Cerebellar cortex (tissue), 1 donor: ENCODE results near the gene GNAQ.

ENCODE experiments used
- DNase-seq: peaks from one replicate; pipeline ENCODE4 v3.0.0-alpha.2; 2015; ENCODE audit warnings: low spot score

The GNAQ gene

DNA sequence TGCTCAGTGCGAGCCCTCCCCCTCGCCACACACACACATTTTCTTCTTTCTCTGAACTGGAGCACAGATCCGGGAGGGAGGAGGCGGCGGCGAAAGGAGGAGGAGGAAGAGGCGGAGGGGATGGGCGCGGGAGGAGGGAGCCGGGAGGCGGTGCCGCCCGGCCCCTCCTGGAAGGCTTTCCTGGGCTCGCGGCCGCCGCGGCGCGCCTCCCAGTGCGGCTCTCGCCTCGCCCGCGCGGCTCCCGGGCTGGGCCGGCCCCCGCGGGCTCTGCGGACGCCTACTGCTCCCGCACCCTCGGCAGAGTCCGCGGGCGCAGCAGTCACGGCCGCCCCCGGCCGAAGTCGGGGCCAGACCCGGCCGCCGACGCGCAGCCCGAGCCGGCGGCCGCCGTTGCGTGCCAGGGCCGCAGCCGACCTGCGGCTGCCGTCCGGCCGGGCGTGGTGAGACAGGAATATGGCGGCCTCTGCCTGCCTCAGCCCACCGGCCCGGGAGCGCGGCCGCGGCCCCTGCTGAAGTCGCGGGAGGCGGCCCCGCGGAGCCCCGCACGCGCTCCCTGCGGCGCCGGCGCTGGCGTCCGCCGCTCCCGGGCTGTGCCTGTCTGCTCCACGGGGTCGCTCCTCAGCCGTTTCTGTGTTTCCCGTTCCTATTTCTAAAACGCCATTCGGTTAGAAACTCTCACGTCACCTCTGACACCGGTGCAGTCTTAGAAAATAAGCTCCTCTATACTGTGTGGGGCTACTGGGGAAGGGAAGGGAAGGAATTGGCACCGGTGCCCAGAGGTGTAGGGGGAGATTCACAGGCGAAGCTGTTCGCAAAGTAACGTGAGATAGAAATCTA is 500 bp upstream of the GNAQ start:
- peak; percentile 91 for DNase-seq

DNA sequence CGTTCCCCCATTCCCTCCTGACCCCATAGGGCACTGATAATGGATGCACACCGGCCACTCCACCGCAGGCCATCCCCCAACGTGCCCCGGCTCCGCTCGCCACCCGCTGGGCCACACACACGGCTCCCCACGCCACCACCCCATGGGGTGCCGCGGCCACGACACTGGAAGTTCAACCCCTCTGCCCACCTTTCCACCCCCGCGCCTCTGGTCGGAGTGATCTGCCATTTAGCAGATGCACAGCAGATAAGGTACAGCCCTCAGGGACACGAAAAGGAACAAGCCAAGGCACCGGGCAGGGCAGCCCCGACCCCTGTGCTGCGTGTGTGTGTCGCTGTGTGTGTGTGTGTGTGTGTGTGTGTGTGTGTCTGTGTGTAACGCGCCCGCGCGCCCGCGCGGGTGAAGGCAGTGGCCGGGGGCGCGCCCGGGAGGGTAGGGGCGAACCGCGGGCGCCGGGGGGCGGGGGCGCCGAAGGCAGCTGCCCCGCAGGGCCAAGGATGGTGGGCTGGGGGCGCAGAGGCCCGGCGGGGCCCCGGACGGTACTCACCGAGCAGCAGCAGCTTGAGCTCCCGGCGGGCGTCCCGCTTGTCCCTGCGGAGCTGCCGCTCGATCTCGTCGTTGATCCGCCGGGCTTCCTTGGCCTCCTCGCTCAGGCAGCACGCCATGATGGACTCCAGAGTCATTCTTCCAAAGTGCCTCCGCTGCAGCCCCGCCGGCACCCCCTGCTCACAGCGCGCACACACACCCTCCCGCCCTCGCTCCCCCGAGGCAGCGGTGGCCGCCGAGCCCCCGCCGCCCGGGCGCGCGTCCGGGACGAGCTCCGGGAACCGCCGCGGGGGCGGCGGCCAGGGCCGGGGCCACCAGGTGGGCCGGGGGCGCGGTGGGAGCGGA is 813 bp downstream of the GNAQ start:
- peak; percentile 53 for DNase-seq

- DNase-seq: peak; percentile 76
These were observed 1.4 kb downstream of the GNAQ start for GRCh38 chr9:78030296-78030552.

DNA sequence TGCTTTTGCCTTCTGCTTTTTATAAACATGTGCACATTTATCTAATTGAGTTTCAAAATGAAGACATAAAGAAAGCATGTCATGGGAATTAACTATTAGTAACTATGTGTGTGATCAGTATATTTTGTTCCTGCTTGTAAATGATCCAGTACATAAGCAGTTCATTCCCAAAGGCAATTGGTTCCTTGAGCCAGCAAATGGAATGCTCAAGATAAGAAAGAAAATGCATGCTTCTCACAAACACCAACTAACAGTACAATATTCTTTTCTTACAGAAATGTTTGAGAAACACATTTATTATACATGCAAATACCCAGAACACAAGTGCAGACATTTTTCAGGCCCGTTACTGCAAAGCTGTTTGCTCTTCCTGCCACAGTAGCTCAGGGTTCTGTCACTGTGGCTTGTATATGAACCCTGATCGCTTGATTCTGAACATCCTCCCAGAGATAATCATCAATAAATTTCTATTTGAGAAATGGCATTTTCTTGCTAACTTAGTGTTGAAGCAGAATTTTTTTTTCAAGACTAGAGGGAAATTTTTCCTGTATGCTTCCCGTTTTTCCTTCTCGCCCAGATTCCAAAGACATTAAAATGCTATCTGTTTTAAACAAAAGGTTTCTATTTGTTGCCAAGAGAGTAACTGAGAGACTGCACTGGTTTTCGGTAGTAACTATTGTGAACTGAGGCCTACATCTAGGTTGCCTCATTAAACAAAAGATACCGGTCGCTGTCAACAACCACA is 1.9 kb downstream of the GNAQ start:
- peak; percentile 59 for DNase-seq

DNA sequence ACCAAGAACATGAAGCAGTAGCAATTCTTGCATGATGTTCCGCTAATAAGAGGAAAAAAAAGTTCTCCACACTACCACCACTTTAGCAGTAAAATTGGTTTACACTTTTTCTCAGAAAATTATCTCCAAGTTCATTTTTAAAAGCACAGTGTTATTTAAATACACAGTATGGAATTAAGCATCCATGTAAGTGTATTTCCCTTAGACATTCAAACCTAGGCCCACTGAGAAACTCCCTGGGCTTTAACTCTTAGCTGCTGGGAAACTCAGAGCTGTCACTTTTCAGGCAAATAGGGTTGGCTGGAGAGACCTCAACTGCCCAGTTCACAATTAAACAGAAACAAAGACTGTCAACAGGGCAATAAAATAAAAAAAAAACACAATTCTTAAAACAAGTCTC is 2.7 kb downstream of the GNAQ start:
- DNase-seq: peak; percentile 41

- no peak for DNase-seq
These were observed 4.7 kb downstream of the GNAQ start for GRCh38 chr9:78026947-78027346.

DNA sequence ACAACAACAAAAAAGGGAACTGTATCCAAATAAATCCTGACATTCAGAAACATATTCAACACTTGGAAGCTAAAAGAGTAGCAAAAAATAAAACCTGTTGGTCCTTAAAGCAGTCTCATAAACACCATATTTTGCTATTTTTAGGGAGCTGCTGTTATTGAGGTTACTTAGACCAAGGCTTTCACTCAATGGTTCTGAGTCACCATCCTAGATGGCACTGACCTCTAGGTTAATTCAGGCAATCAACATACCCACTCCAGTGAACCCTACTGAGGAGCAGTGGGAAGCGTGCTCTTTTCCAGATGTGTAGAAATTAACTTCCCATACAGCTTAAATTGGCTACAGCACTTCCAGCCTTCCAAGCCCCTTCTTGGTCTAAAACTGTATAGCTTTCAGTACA is 5.2 kb downstream of the GNAQ start:
- no peak for DNase-seq

GRCh38 chr9:78025186-78025585 is 6.4 kb downstream of the GNAQ start:
- no peak for DNase-seq

- no peak for DNase-seq
These were observed 8.4 kb downstream of the GNAQ start for GRCh38 chr9:78023003-78023741.

DNA sequence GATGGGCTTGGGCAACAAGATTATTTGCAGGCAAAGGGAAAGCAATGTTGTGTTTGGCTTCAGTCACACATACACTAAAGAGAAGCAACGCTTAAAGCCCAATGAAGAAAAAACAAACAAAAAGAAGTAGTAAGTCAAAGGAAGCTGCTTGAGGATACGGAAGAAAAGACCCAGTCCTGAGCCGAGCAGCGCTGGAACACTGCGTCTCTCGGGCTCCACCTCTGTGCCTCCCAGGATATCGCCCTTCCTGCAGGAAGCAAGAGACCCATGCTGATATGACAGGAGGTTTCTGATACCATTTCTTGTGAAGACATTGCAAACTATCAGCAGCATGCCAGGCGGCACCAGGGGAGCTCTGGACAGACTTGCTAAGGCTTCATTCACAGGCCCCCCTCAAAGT is 9.9 kb downstream of the GNAQ start:
- peak; percentile 33 for DNase-seq

GRCh38 chr9:78017190-78017693 is 14.4 kb downstream of the GNAQ start:
- DNase-seq: no peak

DNA sequence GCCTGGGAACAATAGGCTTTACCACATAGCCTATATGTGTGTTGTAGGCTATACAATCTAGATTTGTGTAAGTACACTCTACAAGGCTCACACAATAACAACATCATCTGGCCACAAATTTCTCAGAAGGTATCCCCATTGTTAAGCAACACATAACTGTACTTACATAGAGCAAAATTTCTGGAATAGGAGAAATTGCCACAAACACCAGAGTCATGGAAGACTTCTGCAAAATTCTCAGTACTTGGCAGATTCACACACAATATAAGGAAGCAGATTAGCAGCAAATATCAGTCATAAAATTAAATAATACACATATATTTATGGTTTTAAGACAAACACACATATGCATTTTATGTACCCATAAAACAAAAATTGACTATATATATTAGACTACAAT is 16.4 kb downstream of the GNAQ start:
- no peak for DNase-seq

- DNase-seq: no peak
These were observed 16.8 kb downstream of the GNAQ start for GRCh38 chr9:78014776-78015175.

DNA sequence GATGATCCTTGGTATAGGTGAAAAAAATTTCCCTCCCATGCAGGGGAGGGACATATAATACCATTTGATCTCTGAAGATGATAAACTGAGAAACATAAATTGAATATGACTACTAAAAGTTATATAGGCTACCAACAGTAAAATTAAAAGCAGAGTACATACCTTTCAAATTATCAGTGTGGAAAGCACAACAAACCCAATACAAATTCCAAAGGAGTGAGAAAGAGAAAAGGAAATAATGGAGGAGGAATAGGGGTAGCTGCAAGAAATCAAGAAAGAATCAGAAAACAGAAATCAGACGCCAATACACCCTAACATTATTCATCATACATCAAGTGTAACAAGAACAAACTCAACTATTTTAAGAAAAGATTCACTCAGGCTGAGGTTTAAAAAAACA is 17.7 kb downstream of the GNAQ start:
- no peak for DNase-seq

GRCh38 chr9:78011049-78011448 is 20.6 kb downstream of the GNAQ start:
- no peak for DNase-seq

DNA sequence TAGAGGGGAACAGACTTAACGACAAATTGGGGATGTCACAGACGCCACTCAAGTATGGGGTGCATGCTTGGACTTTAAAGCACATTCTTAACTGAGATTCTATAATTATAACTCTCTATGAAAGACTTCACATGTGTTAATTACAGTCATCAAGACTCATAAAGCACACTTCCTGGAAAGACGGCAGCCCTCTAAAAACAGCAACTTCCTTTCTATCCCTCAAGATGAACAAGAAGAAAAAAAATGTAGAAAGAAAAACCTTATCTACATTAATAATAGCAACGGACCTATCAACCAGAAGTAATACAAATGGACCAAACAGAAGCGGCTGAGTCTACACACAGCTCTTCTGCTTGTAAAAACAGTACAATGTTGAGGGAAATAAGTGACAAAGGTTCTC is 21.2 kb downstream of the GNAQ start:
- no peak for DNase-seq

GRCh38 chr9:78009186-78009585 is 22.4 kb downstream of the GNAQ start:
- DNase-seq: no peak

GRCh38 chr9:78006734-78007133 is 24.9 kb downstream of the GNAQ start:
- no peak for DNase-seq

DNA sequence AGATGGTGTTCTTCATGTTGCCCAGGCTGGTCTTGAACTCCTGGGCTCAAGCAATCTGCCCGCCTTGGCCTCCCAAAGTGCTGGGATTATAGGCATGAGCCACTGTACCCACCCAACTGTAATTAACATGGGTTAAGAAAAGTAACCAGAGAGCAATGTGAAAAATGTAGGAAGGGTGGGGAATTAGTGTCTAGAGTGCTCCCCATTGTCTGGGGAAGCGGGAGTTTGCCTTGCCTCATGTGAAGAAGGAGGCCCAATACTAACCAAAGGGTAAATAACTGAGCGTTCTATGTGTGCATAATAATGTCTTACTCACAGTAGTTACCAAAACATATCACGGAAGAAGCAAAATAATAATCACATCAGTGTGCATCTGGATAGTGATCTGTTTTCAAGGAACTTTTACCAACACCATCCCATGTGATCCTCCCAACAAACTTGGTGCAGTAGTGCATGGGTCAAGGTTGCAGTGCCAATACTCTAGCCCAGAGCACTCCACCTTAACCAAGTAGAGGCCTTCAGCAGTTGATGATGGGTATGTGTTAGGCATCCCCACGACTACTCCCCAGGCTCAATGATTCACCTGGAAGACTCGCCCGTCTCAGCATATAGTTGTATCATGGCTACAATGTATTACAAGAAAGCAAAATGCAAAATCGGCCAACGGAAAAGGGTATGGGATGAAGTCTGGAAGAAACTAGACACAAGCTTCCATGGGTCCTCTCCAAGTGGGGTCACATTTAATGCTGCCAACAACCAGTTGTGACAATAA is 26.2 kb downstream of the GNAQ start:
- DNase-seq: no peak

GRCh38 chr9:78004478-78005229 is 27.0 kb downstream of the GNAQ start:
- no peak for DNase-seq
